Left ventricle myocardium inferior (tissue), 1 donor: ENCODE results near the gene NRF1. TPM values are rescaled to one million over a fixed set of nuclear protein-coding genes. Genes with fewer than 3 reads are reported as not detected.

Source experiments
- DNase-seq: peaks from one replicate; pipeline ENCODE4 v3.0.0-alpha.2; 2020
- H3K27ac ChIP-seq: fragments of 200-600 bp; replicated peaks from 2 replicates; pipeline ENCODE4 v1.8.0; 2021
- H3K27me3 ChIP-seq: fragments of 200-600 bp; 2 replicates; pipeline ENCODE4 v1.8.0; 2021; ENCODE audit warnings: low read depth
- H3K36me3 ChIP-seq: fragments of 200-600 bp; 2 replicates; pipeline ENCODE4 v1.8.0; 2021
- H3K4me1 ChIP-seq: fragments of 200-600 bp; 2 replicates; pipeline ENCODE4 v1.8.0; 2021
- H3K4me3 ChIP-seq: fragments of 200-600 bp; 2 replicates; pipeline ENCODE4 v1.8.0; 2021; ENCODE audit warnings: mild to moderate bottlenecking, moderate library complexity
- H3K9me3 ChIP-seq: fragments of 200-600 bp; replicated peaks from 2 replicates; pipeline ENCODE4 v1.8.0; 2021
- CTCF ChIP-seq: fragments of 200-600 bp; IDR thresholded peaks from 2 replicates; pipeline ENCODE4 v1.8.0; 2021; ENCODE audit warnings: antibody characterized with exemption, mild to moderate bottlenecking, borderline replicate concordance
- intact Hi-C: fragments of 100-400 bp; cut with micrococcal nuclease; formaldehyde crosslinking; loops from one replicate; pipeline ENCODE4 v1.11.0; 2022
- total RNA-seq: library from RNA; stranded (reverse); fragmentation: NEBNext Ultra II Directional; extraction: Animal tissue kit (Norgen Biotek cat#: 25700); gene quantifications from one replicate; pipeline ENCODE4 v1.2.1, GENCODE V29; 2021
- donor health status: DM: no; HTN: yes; CAD: no; lungs with severe emphysema.

NRF1 gene
- total RNA-seq, 1 donor from 2014 or later: 9.6 TPM

DNA sequence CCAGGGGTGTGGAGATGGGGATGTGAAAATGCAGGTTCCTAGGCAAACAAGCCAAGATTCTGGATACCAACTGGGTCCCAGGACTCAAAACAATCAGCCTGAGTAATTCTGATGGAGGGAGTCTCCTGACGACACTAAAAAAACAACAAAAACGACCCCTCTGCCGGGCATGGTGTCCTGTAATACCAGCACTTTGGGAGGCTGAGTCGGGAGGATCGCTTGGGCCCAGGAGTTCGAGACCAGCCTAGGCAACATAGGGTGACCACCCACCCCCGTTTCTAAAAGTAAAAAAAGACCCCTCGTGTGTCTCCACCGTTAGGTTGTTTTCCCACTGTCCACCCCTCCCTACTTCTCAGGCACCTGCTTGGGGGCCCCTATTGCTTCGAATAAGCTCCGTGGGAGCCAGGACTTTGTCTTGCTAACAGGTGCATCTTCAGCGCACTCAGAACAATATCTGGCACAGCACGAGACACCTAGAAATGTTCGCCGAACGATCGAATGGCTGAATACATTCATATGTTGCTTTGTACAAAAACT is 743 bp upstream of the NRF1 start:
- no peak for TF ChIP-seq CTCF
- H3K4me3 ChIP-seq: peak overlapping the region; percentile 90
- H3K27me3 ChIP-seq: no peaks in the 10 kb centered on the region
- DNase-seq: no peak
- H3K27ac ChIP-seq: peak overlapping the region; percentile 99
- intact Hi-C loops: no loop called here
- H3K9me3 ChIP-seq: no peaks in the 10 kb centered on the region
- H3K4me1 ChIP-seq: peaks cover 56% of the 10 kb centered on the region
- H3K36me3 ChIP-seq: peaks cover 7% of the 10 kb centered on the region

- intact Hi-C loops: no loop called here
Measured at GRCh38 chr7:129612112-129613015, 844 bp downstream of the NRF1 start.

GRCh38 chr7:129613016-129613337 is 1.5 kb downstream of the NRF1 start:
- peaks cover 7% of the 10 kb centered on the region for H3K36me3 ChIP-seq
- DNase-seq: no peak
- H3K27me3 ChIP-seq: no peaks in the 10 kb centered on the region
- peaks cover 78% of the 10 kb centered on the region for H3K4me1 ChIP-seq
- TF ChIP-seq CTCF: no peak
- peak overlapping the region; percentile 90 for H3K4me3 ChIP-seq
- intact Hi-C loops: no loop called here
- no peaks in the 10 kb centered on the region for H3K9me3 ChIP-seq
- H3K27ac ChIP-seq: peak overlapping the region; percentile 99

More at GRCh38 chr7:129612112-129613015, 844 bp downstream of the NRF1 start:
- peak overlapping the region; percentile 99 for H3K27ac ChIP-seq
- peak; percentile 70 for TF ChIP-seq CTCF
- H3K36me3 ChIP-seq: peaks cover 7% of the 10 kb centered on the region
- peak; percentile 44 for DNase-seq
- H3K4me1 ChIP-seq: peaks cover 72% of the 10 kb centered on the region
- no peaks in the 10 kb centered on the region for H3K27me3 ChIP-seq
- H3K4me3 ChIP-seq: peak overlapping the region; percentile 90
- H3K9me3 ChIP-seq: no peaks in the 10 kb centered on the region

- H3K36me3 ChIP-seq: no peaks in the 10 kb centered on the region
- intact Hi-C loops: no loop called here
- peaks cover 76% of the 10 kb centered on the region for H3K4me1 ChIP-seq
- H3K27ac ChIP-seq: no peak overlapping the region
- H3K27me3 ChIP-seq: no peaks in the 10 kb centered on the region
- DNase-seq: no peak
- H3K4me3 ChIP-seq: no peak overlapping the region
- H3K9me3 ChIP-seq: no peaks in the 10 kb centered on the region
- no peak for TF ChIP-seq CTCF
Measured at GRCh38 chr7:129615018-129615417, 3.5 kb downstream of the NRF1 start.

- no peaks in the 10 kb centered on the region for H3K27me3 ChIP-seq
- no peak for DNase-seq
- TF ChIP-seq CTCF: no peak
- H3K36me3 ChIP-seq: no peaks in the 10 kb centered on the region
- H3K9me3 ChIP-seq: no peaks in the 10 kb centered on the region
- H3K4me1 ChIP-seq: peaks cover 62% of the 10 kb centered on the region
- no peak overlapping the region for H3K4me3 ChIP-seq
- H3K27ac ChIP-seq: no peak overlapping the region
- intact Hi-C loops: no loop called here
Measured at GRCh38 chr7:129616530-129616929, 5.0 kb downstream of the NRF1 start.
